ENCODE measurements around the gene KIAA1217. TPM values are rescaled to one million over a fixed set of nuclear protein-coding genes. Genes with fewer than 3 reads are reported as not detected.

The KIAA1217 gene
- total RNA-seq, 1 experiment from 2014 or later, result 18.6 TPM

- Histone ChIP-seq H3K56ac (ENCODE audit: insufficient read length, low read depth, low read length) (no peak overlapping the region), H3K27ac (ENCODE audit: insufficient read length, low read depth, low read length) (no peak overlapping the region), H2BK12ac (ENCODE audit: insufficient read length, low read depth, low read length) (no peak overlapping the region), H4K5ac (ENCODE audit: insufficient read length, low read depth, low read length) (no peak overlapping the region), H3K9me3 (ENCODE audit: control insufficient read depth, low read depth, low read length) (no peaks in the 10 kb centered on the region), H4K20me1 (ENCODE audit: control insufficient read depth, insufficient read depth, insufficient read length) (no peaks in the 10 kb centered on the region), H2AFZ (ENCODE audit: low read length) (no peak overlapping the region), H3K9ac (ENCODE audit: extremely low read depth, insufficient read length, low read length) (no peak overlapping the region), H3K14ac (ENCODE audit: insufficient read depth, low read length) (no peak overlapping the region; the same call in 1 of the 2 replicates), H3K4ac (ENCODE audit: low read depth, low read length) (no peak overlapping the region), H2AK5ac (ENCODE audit: insufficient read length, low read length) (no peak overlapping the region), H2BK20ac (ENCODE audit: low read depth, low read length, poor library complexity, severe bottlenecking) (no peak overlapping the region), H4K8ac (replicated peaks; ENCODE audit: insufficient read length, low read depth, low read length) (no peak overlapping the region), H3K18ac (ENCODE audit: insufficient read length, low read depth, low read length) (no peak overlapping the region), H2BK15ac (ENCODE audit: low read depth, low read length) (no peak overlapping the region), H3K79me2 (ENCODE audit: insufficient read depth, low read length) (no peaks in the 10 kb centered on the region), H2BK120ac (ENCODE audit: low read depth, low read length, poor library complexity, severe bottlenecking) (no peak overlapping the region), H3K27me3 (ENCODE audit: insufficient read depth, low read length) (no peaks in the 10 kb centered on the region), H3K23ac (ENCODE audit: insufficient read length, low read depth, low read length) (no peak overlapping the region), H3T11ph (ENCODE audit: low read length) (no peak overlapping the region), H3K79me1 (ENCODE audit: insufficient read depth, low read depth, low read length, poor library complexity, severe bottlenecking) (no peaks in the 10 kb centered on the region), H2BK5ac (ENCODE audit: insufficient read length, low read length) (no peak overlapping the region), H3K4me1 (ENCODE audit: insufficient read depth, low read length) (0 out of 2 replicates have a peak, but pooled peaks cover 2% of the 10 kb centered on the region), H4K91ac (ENCODE audit: insufficient read length, low read depth, low read length) (no peak overlapping the region), H3K4me2 (ENCODE audit: insufficient read depth, insufficient read length, low read length) (no peak overlapping the region), H3K23me2 (ENCODE audit: insufficient read length, low read depth, low read length, poor library complexity, severe bottlenecking) (no peaks in the 10 kb centered on the region)
- peaks cover 2 to 12% of the 10 kb centered on the region in 2 experiments; a peak in 3 of 4 replicates for H3K4me1 Mint-ChIP-seq
- DNase-seq, result no peak
- peak overlapping the region in 2 of 3 experiments; percentile 52 to 77; a peak in 3 of 7 replicates for H3K27ac Mint-ChIP-seq
- peaks cover 8 to 49% (median 31%) of the 10 kb centered on the region in 3 experiments; a peak in 6 of 7 replicates for H3K36me3 Mint-ChIP-seq (ENCODE audit: insufficient read depth in 1 of 3, low read depth in 3 of 3)
- WGBS (ENCODE audit: extremely low coverage, insufficient read length, low lambda C conversion rate), result no CpG with 5 or more reads among the region's 11 CpGs
- no peaks in the 10 kb centered on the region for H3K27me3 Mint-ChIP-seq (ENCODE audit: low read depth)
- H3K4me3 Mint-ChIP-seq, result no peak overlapping the region
- TF ChIP-seq, protein P1, sequence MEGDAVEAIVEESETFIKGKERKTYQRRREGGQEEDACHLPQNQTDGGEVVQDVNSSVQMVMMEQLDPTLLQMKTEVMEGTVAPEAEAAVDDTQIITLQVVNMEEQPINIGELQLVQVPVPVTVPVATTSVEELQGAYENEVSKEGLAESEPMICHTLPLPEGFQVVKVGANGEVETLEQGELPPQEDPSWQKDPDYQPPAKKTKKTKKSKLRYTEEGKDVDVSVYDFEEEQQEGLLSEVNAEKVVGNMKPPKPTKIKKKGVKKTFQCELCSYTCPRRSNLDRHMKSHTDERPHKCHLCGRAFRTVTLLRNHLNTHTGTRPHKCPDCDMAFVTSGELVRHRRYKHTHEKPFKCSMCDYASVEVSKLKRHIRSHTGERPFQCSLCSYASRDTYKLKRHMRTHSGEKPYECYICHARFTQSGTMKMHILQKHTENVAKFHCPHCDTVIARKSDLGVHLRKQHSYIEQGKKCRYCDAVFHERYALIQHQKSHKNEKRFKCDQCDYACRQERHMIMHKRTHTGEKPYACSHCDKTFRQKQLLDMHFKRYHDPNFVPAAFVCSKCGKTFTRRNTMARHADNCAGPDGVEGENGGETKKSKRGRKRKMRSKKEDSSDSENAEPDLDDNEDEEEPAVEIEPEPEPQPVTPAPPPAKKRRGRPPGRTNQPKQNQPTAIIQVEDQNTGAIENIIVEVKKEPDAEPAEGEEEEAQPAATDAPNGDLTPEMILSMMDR (conservative IDR thresholded peaks at IDR 0.05), result no peak
- H3K9me3 Mint-ChIP-seq, result no peaks in the 10 kb centered on the region
These were observed 83.7 kb downstream of the KIAA1217 start for GRCh38 chr10:24292304-24293293.

Measured in H9 (cell line).